HG03520 (cell line): ENCODE data around the gene TTC28.
"Not testable (repeated sequence)": the region's sequence is repeated elsewhere in the genome, so short reads cannot be mapped to it uniquely, and the experiment has no call there.

ENCODE experiments used
- ATAC-seq: cut with Tn5 transposase; IDR thresholded peaks from one replicate; pipeline ENCODE4 v1.9.1; 2021; ENCODE audit warnings: mild to moderate bottlenecking, moderate library complexity; ENCODE audit not compliant: unreplicated experiment

Gene TTC28

DNA sequence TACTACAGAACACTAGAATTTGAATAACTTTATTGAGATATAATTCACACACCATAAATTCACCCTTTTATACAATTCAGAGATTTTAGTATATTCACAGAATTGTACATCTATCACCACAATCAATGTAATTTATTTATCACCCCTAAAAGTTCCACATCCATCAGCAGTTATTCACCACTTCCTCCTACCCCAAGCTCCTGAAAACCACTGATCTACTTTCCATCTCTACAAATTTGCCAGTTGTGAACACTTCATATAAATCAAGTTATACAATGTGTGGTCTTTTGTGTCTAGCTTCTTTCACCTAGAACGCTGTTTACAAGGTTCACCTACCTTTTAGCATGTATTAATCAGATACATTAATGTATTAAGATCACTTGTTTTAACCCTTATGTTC, 179.6 kb downstream of the TTC28 start:
- no peak for ATAC-seq

DNA sequence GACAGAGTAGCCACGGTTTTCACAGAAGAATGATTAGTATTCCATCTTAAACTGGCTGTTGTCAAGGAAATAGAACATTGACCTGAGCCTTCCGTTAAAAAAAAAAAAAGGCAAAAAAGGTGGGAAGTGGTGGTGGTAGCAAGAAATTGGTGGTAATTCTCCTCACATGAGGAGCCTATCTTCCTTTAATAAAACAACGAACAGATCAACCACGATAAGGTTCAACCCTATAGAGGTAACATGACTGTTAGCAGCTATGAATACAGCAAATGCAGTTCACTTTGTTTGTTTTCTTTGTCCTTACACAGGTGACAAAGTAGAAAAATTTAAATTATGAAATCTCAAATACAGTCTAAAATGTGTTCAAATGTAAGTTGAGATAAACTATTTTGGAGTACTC, 181.6 kb downstream of the TTC28 start:
- no peak for ATAC-seq

DNA sequence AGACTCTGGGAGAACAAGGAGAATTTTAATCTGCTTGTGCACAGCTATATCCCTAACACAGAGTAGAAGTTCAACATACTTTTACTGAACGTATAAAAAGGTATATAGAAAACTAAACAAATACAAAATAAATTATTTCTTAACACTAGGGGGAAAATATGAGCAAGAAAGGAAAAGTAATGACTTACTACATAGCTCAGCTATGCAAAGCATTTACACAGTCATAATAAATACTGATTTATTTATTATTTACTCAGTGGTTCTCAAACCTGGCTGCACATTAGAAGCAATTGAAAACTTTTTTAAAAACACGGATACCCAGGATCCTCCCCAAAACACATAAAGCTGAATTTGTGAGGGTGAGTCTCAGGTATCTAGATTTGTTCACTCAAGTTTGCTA, 182.5 kb downstream of the TTC28 start:
- ATAC-seq = no peak

DNA sequence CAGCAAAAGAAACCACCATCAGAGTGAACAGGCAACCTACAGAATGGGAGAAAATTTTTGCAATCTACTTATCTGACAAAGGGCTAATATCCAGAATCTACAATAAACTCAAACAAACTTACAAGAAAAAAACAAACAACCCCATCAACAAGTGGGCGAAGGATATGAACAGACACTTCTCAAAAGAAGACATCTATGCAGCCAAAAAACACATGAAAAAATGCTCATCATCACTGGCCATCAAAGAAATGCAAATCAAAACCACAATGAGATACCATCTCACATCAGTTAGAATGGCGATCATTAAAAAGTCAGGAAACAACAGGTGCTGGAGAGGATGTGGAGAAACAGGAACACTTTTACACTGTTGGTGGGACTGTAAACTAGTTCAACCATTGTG, 188.4 kb downstream of the TTC28 start:
- not testable (repeated sequence) for ATAC-seq

DNA sequence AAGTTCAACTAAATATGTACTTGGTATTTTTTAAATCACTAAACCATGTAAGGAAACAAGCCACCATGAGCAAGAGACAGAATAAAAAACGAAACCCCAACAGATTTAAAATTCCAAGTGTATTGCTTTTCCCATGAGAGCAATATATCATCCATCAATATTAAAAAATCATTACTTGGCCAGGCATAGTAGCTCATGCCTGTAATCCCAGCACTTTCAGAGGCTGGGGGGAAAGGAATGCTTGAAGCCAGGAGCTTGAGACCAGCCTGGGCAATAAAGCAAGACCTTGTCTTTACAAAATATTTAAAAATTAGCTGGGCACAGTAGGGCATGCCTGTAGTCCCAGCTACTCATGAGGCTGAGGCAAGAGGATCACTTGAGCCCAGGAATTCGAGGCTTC, 190.8 kb downstream of the TTC28 start:
- no peak for ATAC-seq

DNA sequence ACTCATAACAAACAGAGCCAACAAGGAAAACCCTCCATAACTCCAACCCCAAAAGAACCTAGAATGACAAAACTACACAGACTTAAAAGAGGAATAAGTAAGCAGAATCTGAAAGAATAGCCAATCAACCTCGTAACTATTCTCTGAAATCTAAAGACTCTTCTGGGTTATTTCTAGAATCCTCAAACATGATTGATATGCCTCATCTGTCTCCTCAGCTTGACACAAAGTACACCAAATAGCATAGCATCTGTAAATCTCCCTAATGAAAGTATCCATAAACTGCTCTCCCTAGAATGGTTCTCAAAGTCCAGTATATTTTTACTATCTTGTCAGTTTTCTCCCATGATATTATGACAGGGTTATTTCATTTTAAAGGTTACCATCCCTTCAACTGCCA, 195.0 kb downstream of the TTC28 start:
- no peak for ATAC-seq

DNA sequence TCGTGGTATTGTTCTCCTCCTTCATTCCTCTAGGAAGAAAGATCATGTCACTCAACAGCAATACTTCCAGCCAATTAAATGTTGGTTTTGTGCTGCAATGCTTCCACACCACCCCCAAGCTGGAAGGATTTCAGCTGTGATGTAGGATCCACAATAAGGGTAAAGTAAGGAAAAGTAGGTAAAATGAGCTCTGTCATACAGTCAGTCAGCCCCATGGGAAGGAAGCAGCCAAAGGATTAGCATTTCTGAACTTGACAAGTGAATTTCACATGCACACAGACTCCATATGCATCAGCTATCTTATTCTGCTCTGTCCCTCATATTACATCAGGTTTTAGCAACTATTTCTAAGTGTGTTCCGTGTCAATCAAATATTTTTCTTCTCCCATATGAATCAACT, 197.9 kb downstream of the TTC28 start:
- ATAC-seq = no peak

DNA sequence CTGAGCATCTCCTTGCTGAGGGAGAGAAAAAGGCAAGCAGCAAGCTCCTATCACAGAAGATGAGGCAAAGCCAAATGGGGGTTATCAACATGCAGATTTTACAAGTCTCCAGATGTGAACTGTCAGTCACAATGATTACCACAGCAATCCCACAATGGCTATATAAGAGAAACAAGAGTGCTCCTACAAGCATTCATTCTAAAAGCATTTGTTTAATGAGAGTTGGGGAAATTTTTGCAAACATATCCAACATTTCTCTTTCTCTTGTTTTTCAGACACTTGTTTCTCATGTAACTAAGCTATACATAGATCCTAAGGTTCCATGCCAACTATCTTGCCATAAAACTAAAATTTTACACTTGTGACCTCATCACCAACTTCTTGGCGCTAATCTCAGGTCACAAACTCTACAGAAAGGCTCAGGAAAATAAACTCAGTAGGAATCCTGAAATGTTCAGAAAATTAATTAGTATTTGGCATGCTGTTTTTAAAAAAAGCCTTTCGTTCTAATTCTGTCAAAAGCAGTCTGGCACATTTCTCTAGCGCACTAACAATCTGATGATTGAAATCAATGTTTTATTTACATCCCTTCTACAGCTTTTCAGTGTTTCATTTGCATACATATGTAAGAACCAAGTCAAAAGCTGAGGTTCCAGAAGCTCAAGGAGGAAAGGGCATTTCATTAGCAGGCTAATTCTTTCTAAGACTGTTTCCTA, 199.5 kb downstream of the TTC28 start:
- no peak for ATAC-seq

DNA sequence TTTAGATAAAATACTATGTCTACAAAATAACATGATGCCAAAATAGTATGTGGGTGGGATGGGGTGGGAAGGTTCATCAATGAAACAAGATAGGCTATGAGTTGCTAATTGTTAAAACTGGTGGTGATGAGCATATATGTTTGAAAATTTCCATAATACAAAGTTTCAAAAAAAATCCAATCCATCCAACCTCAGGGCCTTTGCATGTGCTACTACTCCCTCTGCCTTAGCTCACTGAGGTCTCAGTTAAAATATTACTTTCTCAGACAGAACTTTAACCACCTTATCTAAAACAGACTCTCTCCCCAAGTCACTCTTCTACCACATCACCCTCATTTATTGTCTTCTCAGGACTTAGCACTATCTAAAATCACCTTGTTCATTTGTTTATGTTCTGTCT, 201.1 kb downstream of the TTC28 start:
- ATAC-seq = no peak

DNA sequence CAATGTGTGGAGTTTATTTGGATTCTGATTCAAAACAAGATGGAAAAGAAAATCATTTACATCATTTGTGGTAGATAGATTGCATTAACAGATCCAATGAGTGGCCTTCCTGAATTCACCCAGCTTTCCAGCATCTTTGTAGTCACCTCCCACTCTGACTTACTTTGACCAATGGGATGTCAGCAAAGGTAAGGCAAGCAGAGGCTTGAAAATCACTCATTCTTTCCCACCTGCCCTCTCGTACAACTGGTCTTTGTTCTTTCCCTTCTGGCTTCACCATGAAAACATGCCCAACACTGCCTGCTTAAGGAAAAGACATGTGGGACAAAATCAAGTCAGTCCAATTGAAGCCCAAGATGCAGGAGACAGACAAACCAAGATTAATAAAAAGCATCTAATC, 202.1 kb downstream of the TTC28 start:
- no peak for ATAC-seq

DNA sequence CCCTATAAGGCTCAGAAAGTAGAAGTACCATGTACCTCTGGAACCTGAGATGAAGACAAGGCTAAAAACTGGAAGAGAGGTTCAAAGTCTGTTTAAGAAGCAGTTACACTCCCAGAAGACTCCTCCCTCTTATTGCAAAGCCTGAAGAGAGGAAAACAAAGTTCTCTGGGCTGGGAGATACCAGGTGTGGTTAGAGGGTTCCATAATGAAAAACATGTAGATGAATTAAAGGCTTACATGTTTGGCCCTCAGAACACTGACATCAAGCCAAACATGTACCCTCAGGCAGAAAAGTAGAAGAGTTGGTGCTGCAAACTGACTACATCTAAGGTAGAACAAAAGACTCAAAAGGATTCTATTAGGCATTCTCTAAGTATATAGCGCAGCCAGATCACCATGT, 205.3 kb downstream of the TTC28 start:
- ATAC-seq = no peak

DNA sequence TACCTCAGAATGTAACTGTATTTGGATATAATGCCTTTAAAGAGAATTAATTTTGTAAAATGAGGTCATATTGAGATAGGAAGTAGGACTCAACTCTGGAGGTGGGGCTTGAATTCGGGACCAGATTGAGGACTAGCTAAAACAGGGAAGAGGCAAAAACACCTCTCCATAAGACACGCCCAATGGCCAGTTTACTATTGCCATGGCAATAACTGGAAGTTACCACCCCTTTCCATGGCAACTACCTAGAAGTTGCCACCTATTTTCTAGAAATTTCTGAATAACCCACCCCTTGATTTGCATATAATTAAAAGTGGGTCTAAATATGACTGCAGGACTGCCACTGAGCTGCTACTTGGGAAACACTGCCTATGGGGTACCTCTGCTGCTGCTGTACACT, 206.4 kb downstream of the TTC28 start:
- ATAC-seq = no peak

DNA sequence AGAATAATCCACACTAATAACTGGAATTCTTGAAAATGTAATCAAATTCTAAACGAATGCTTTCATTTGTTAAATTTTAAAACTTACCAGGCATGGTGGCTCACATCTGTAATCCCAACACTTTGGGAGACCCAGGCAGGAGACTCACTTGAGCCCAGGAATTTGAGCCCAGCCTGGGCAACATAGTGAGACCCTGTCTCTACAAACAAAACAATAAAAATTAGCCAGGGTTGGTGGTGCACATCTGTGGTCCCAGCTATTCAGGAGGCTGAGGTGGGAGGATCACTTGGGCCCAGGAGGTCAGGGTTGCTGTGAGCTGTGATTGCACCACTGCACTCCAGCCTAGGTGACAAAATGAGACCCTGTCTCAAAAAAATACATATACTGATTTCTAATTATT, 212.6 kb downstream of the TTC28 start:
- not testable (repeated sequence) for ATAC-seq

DNA sequence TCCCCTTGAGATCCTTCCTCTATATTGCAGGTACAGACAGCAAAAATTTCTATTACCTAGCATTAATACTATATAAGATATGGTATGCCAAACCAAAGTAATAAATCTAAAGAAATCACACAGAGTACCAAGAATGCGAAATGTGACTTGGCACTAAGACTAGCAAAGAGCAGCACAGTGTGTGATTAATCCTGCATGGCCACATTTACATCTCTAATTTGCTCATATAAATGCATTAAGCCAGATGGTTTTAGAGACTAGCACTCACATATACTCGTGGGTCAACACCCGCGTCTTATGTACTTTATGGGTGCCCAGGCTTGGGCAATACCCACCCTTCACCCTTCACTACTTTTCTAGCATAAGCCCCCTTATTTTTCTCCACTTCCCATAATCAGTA, 213.2 kb downstream of the TTC28 start:
- ATAC-seq = no peak

DNA sequence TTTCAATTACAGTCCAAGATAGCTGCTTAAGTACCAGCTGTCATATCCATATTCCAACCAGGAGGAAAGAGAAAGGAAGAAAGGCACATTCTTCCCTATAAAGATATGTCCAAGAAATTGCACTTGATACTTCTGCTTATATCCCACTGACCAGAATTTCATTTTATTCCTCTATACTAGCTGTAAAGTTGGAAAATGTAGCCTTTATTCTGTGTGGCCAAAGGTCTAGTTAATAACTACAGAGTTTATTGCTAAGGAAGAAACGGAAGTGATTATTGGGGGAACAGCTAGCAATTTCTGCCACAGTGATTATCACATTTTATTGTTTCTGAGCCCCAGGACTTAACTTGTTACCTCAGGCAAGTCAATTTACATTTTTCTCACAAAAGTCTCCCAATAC, 213.8 kb downstream of the TTC28 start:
- no peak for ATAC-seq

DNA sequence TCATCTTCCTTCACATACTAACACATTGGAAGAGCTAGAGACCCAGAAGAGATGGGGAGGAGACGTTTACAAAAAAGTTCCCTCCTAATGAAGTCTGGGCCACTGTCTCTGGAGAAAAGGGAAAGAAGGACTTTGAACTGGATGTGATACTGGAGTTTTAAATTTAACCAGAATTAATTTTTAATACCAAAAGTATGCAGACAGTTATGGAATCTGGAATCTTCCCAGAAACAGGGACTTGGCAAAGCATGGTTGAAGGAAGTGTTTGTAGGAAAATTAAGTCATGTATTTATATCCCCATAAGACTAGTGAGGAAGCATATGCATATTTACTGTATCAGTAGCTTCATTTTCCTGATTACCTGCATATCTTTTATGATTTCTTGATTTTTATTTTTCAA, 215.5 kb downstream of the TTC28 start:
- no peak for ATAC-seq

DNA sequence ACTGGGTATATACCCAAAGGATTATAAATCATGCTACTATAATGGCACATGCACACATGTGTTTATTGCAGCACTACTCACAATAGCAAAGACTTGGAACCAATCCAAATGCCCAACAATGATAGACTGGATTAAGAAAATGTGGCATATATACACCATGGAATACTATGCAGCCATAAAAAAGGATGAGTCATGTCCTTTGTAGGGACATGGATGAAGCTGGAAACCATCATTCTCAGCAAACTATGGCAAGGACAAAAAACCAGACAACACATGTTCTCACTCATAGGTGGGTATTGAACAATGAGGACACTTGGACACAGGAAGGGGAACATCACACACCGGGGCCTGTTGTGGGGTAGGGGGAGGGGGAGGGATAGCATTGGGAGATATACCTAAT, 216.2 kb downstream of the TTC28 start:
- ATAC-seq = not testable (repeated sequence)

DNA sequence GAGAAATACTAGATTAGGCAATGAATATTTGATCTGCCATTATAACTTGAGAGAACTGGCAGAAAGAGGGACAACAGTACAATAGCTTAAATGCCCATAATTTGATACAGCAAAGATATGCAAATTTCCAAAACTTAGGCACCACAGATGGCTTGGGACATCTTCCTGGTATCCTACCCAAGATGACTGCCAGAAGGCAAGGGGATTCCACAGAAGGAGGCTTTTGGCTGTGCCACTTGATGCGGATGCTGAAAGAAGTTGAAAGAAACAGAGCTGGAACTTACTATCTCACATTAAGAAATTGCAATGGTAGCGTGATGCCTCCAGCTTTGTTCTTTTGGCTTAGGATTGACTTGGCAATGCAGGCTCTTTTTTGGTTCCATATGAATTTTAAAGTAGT, 216.7 kb downstream of the TTC28 start:
- no peak for ATAC-seq

DNA sequence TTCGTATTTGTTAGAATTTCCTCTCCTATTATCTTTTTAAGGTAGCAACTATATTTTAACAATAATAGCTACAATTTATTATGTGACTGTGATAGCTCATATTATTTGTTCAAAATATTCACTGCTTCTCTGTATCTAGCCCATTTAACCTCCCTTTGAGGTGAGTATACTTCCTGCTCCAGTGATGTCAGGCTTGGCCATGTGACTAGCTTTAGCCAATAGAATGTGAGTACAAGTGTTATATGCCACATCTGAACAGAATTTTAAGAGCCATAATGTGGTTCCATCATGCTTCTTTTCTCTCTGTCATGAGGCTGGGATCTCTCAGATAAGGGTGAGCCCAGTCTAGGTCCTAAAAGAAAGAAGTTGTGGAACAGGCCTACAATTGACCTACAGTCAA, 217.6 kb downstream of the TTC28 start:
- ATAC-seq = no peak

DNA sequence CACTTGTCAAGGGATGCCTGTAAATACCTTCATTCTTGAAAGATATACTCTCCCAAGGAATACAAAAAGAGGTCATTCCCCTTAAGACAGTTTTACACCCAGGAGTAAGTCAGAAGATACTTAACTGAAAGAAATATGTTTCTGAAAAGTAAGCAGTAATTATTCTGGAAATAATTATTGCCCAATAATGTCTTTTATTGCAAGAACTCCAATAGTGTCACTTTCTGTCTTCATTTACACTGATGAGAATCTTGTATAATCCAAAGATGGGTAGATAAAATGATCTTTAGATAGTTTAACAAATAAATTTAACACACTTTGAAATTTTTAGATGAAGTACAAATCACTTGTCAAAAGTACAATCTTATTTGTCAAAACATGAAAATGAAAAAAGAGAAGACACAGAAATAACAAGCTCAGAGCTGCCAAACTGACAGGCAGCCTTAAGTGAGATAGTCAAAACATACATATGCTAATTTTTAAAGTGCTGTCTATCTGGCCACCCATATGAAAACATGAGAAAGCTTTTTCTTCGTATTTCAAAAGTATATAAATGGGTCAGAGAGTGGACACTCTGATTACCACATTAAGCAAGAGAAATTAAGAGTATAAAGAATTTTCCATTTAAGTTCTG, 225.1 kb downstream of the TTC28 start:
- ATAC-seq = no peak

DNA sequence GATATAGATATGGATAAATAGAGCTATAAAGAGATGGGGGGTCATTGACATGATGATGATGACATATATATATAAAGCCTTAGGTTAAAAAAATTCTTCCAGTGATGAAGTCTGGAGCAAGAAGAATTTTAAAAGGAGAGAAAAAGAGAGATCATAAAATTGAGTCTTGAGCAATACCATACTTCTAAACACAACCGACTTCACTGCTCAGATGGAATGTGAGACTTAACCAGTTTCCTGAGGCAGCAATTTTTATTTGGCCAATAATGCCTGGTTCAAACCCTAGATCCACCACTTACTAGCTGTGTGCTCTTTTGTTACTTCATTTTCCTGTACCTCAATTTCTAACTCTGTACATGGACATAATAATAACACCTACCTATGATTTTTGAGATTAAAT, 229.5 kb downstream of the TTC28 start:
- ATAC-seq = no peak

DNA sequence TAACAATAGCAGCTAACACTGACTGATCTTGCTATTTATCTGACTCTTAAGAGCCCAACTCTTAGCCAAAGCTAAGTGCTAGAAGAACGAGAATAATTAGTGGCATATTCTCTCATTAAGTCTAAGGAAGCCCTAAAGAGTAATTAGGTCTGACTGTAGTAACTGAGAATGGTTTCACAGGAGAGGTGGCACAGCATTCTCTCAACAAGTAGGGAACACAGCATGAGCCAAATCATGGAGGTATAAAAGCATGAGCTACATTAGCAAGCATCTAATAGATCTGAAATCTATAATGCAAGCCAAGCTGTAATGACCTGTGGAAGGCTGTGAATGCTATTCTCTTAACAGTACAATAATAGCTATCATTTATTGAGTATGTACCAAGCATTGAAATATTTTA, 230.6 kb downstream of the TTC28 start:
- no peak for ATAC-seq

DNA sequence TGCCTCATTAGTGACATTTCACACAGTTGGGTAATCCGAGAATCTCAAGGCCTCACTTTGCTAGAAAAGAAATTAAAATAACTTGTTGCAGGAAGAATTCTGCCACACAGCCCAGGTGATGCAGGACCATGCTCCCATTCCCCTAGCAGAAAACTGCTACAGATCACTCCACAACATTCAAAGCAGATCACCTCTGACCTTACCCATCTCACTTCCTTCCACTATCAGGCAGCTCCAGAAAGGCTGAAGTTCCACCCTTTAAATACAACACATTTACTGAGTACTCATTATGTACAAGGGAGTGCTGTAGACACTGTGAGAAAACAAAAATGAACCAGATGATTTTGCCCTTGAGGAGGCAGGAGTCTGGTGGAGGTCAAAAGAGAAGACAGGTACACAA, 231.0 kb downstream of the TTC28 start:
- ATAC-seq = no peak
